ENCODE measurements around the gene NPAS3. TPM values are rescaled to one million over a fixed set of nuclear protein-coding genes. Genes with fewer than 3 reads are reported as not detected.

Gene NPAS3
- total RNA-seq, 1 experiment from 2014 or later = 0.36 TPM

DNA sequence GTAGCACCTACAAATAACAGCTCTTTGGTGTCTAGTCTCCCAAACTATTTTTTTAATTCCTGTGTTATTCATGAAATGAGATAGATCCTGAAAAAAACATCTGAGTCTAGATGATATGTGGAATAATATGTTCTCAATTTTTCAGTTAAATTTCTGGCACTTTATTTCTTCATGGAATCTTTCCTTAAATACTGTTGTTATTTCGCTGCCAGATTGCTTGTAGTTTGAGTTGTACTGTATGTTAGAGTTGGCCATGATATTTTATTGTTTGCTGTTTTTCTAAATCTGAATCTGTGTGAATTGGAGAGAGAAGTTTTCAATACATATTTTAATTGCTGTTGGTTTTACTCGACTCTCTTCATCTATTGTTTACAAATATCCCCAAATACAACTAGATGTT is 511.7 kb downstream of the NPAS3 start:
- H3K27me3 ChIP-seq (ENCODE audit: low read length) = no peaks in the 10 kb centered on the region
- DNase-seq (no peak), ATAC-seq (no peak)
- BruUV-seq (replicated peaks) = no TSS peak
- H3K36me3 ChIP-seq (ENCODE audit: low read depth, low read length) = no peaks in the 10 kb centered on the region
- ChIA-PET POLR2A (ENCODE audit: unreplicated experiment) (no interaction called here), CTCF (no interaction called here)
- no peaks in the 10 kb centered on the region for H3K9me3 ChIP-seq (ENCODE audit: low read length)
- H3K79me2 ChIP-seq (ENCODE audit: low read length) = no peaks in the 10 kb centered on the region
- H3K4me2 ChIP-seq (ENCODE audit: low read length) = no peak overlapping the region
- H3K27ac ChIP-seq (ENCODE audit: low read length) = no peak overlapping the region
- no peak overlapping the region for H2AFZ ChIP-seq (ENCODE audit: low read length)
- no peaks in the 10 kb centered on the region for H3K4me1 ChIP-seq (ENCODE audit: insufficient read depth, low read length)
- H3K9ac ChIP-seq (ENCODE audit: low read length) = no peak overlapping the region
- intact Hi-C loops (cut with micrococcal nuclease) = no loop called here
- no peaks in the 10 kb centered on the region; the same call in 1 of the 2 replicates for H3K9me2 ChIP-seq (replicated peaks; ENCODE audit: low read length)
- no peak for TF ChIP-seq EZH2phosphoT487 (IDR thresholded peaks at IDR 0.05; ENCODE audit: borderline replicate concordance, low read length)
- TF ChIP-seq EZH2 (IDR thresholded peaks at IDR 0.05; ENCODE audit: low read length, unreplicated experiment) = no peak
- TF ChIP-seq, protein P1, sequence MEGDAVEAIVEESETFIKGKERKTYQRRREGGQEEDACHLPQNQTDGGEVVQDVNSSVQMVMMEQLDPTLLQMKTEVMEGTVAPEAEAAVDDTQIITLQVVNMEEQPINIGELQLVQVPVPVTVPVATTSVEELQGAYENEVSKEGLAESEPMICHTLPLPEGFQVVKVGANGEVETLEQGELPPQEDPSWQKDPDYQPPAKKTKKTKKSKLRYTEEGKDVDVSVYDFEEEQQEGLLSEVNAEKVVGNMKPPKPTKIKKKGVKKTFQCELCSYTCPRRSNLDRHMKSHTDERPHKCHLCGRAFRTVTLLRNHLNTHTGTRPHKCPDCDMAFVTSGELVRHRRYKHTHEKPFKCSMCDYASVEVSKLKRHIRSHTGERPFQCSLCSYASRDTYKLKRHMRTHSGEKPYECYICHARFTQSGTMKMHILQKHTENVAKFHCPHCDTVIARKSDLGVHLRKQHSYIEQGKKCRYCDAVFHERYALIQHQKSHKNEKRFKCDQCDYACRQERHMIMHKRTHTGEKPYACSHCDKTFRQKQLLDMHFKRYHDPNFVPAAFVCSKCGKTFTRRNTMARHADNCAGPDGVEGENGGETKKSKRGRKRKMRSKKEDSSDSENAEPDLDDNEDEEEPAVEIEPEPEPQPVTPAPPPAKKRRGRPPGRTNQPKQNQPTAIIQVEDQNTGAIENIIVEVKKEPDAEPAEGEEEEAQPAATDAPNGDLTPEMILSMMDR (conservative IDR thresholded peaks at IDR 0.05; ENCODE audit: low read depth, low read length) = no peak
- no peaks in the 10 kb centered on the region for H3F3A ChIP-seq (ENCODE audit: low read length, unreplicated experiment)
- no peaks in the 10 kb centered on the region for H4K20me1 ChIP-seq (ENCODE audit: low read length)
- H3K4me3 ChIP-seq (ENCODE audit: low read length) = no peak overlapping the region

DNA sequence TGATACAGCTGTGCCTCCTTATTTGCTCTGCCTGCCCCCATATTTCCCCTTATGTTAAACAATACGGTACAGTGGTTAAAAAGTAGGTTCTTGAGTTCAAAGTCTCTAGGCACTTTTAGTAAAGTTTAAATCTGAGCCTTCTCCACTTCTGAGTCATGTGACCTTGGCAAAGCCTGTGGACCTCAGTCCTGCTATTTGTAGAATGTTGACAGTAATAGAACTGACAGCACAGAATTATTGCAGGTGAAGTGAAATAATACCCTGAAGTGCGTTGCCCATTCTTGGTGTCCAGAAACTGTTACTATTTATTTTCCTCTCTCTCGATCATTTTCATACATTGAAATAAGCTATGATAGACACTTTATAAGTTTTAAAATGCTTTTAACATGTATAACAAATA is 512.5 kb downstream of the NPAS3 start:
- Histone ChIP-seq H3K4me2 (ENCODE audit: low read length) (no peak overlapping the region), H4K20me1 (ENCODE audit: low read length) (no peaks in the 10 kb centered on the region), H3K9me3 (ENCODE audit: low read length) (no peaks in the 10 kb centered on the region), H3K27ac (ENCODE audit: low read length) (no peak overlapping the region), H3K36me3 (ENCODE audit: low read depth, low read length) (no peaks in the 10 kb centered on the region), H3K9ac (ENCODE audit: low read length) (no peak overlapping the region), H3F3A (ENCODE audit: low read length, unreplicated experiment) (no peaks in the 10 kb centered on the region), H3K4me3 (ENCODE audit: low read length) (no peak overlapping the region), H3K4me1 (ENCODE audit: insufficient read depth, low read length) (no peaks in the 10 kb centered on the region), H3K79me2 (ENCODE audit: low read length) (no peaks in the 10 kb centered on the region), H3K9me2 (replicated peaks; ENCODE audit: low read length) (no peaks in the 10 kb centered on the region; the same call in 1 of the 2 replicates), H2AFZ (ENCODE audit: low read length) (no peak overlapping the region), H3K27me3 (ENCODE audit: low read length) (no peaks in the 10 kb centered on the region)
- no peak for DNase-seq
- BruUV-seq (replicated peaks) = no TSS peak
- ChIA-PET POLR2A (ENCODE audit: unreplicated experiment) (no interaction called here), CTCF (no interaction called here)
- intact Hi-C loops (cut with micrococcal nuclease) = no loop called here
- TF ChIP-seq, protein P1 (conservative IDR thresholded peaks at IDR 0.05; ENCODE audit: low read depth, low read length) = no peak
- no peak for ATAC-seq

DNA sequence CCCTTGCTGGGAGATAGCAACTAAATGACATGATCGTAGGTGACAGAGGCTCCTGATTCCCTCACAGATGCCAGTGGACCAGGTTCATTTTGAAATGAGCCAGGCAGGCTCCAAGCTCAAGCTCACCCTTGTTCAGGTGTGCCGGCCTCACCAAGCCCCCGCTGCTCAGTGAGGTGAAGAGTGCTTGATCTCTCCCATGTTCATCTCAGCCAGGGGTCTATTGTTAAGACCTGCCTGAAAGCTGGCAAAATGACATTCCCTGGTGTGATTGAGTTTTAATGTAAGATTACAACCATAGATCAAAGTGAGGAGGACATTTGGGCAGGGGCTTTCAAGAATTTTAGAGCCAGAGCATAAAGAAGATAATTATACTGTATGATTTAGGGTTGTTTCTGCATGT is 514.3 kb downstream of the NPAS3 start:
- no peak for DNase-seq
- Histone ChIP-seq H3K36me3 (ENCODE audit: low read depth, low read length) (no peaks in the 10 kb centered on the region), H4K20me1 (ENCODE audit: low read length) (no peaks in the 10 kb centered on the region), H3K27me3 (ENCODE audit: low read length) (no peaks in the 10 kb centered on the region), H3K4me3 (ENCODE audit: low read length) (no peak overlapping the region), H3K9me3 (ENCODE audit: low read length) (no peaks in the 10 kb centered on the region), H3K9me2 (replicated peaks; ENCODE audit: low read length) (no peaks in the 10 kb centered on the region; the same call in 1 of the 2 replicates), H3K9ac (ENCODE audit: low read length) (no peak overlapping the region), H3K27ac (ENCODE audit: low read length) (no peak overlapping the region), H3K79me2 (ENCODE audit: low read length) (no peaks in the 10 kb centered on the region), H2AFZ (ENCODE audit: low read length) (no peak overlapping the region), H3K4me1 (ENCODE audit: insufficient read depth, low read length) (no peaks in the 10 kb centered on the region), H3K4me2 (ENCODE audit: low read length) (no peak overlapping the region), H3F3A (ENCODE audit: low read length, unreplicated experiment) (no peaks in the 10 kb centered on the region)
- TF ChIP-seq EZH2 (IDR thresholded peaks at IDR 0.05; ENCODE audit: low read length, unreplicated experiment) (no peak), EZH2phosphoT487 (IDR thresholded peaks at IDR 0.05; ENCODE audit: borderline replicate concordance, low read length) (no peak)
- TF ChIP-seq, protein P1 (conservative IDR thresholded peaks at IDR 0.05; ENCODE audit: low read depth, low read length) = no peak
- POLR2A ChIA-PET (ENCODE audit: unreplicated experiment) = no interaction called here
- CTCF ChIA-PET = no interaction called here
- ATAC-seq = no peak
- intact Hi-C loops (cut with micrococcal nuclease) = no loop called here
- BruUV-seq (replicated peaks) = no TSS peak

Data from PC-3 (cell line).